ENCODE results near the gene C19orf47.
A peak's percentile ranks its signal among the peaks of the same experiment; 100 is the strongest.

The C19orf47 gene

GRCh38 chr19:40393894-40394815 is 46.0 kb upstream of the C19orf47 start:
- no peak for DNase-seq (ENCODE audit: low spot score)
- in situ Hi-C loops (cut with MboI; ENCODE audit: low pct_unique_long_range_greater_than_20kb, low sequenced_read_pairs, unreplicated experiment) = no loop called here
- TF ChIP-seq CTCF (IDR thresholded peaks at IDR 0.05; ENCODE audit: extremely low read depth, insufficient read depth, missing control alignments) = no peak

- in situ Hi-C loops (cut with MboI; ENCODE audit: low pct_unique_long_range_greater_than_20kb, low sequenced_read_pairs, unreplicated experiment) = no loop called here
- no peak for DNase-seq (ENCODE audit: low spot score)
- peak; percentile 29 for TF ChIP-seq CTCF (IDR thresholded peaks at IDR 0.05; ENCODE audit: extremely low read depth, insufficient read depth, missing control alignments)
These were observed 44.8 kb upstream of the C19orf47 start for GRCh38 chr19:40392894-40393517.

- in situ Hi-C loops (cut with MboI; ENCODE audit: low pct_unique_long_range_greater_than_20kb, low sequenced_read_pairs, unreplicated experiment) = no loop called here
- DNase-seq (ENCODE audit: low spot score) = no peak
- TF ChIP-seq CTCF (IDR thresholded peaks at IDR 0.05; ENCODE audit: extremely low read depth, insufficient read depth, missing control alignments) = no peak
These were observed 43.9 kb upstream of the C19orf47 start for GRCh38 chr19:40392123-40392522.

GRCh38 chr19:40390084-40390742 is 42.0 kb upstream of the C19orf47 start, which contains the start of gene HIPK4:
TSS of gene HIPK4 (minus strand) at chr19:40390181. CDS start at chr19:40389902, 279 bp downstream.
- in situ Hi-C loops (cut with MboI; ENCODE audit: low pct_unique_long_range_greater_than_20kb, low sequenced_read_pairs, unreplicated experiment) = no loop called here
- TF ChIP-seq CTCF (IDR thresholded peaks at IDR 0.05; ENCODE audit: extremely low read depth, insufficient read depth, missing control alignments) = no peak
- DNase-seq (ENCODE audit: low spot score) = no peak

GRCh38 chr19:40389404-40390083 is 41.3 kb upstream of the C19orf47 start:
- in situ Hi-C loops (cut with MboI; ENCODE audit: low pct_unique_long_range_greater_than_20kb, low sequenced_read_pairs, unreplicated experiment) = no loop called here

More at GRCh38 chr19:40389404-40390083, 41.3 kb upstream of the C19orf47 start:
- DNase-seq (ENCODE audit: low spot score) = no peak
- no peak for TF ChIP-seq CTCF (IDR thresholded peaks at IDR 0.05; ENCODE audit: extremely low read depth, insufficient read depth, missing control alignments)

Data from GM13977 (cell line).